BLaER1 (cell line): ENCODE data around the gene ARSG.
A peak's percentile ranks its signal among the peaks of the same experiment; 100 is the strongest.

Experiments
- H3K27ac ChIP-seq: shearing (Covaris generic); formaldehyde crosslinking; 2 replicates; pipeline ENCODE4 v1.8.1; 2022
- H3K27me3 ChIP-seq: shearing (Covaris generic); formaldehyde crosslinking; 2 replicates; pipeline ENCODE4 v1.8.1; 2022
- H3K36me3 ChIP-seq: shearing (Covaris generic); formaldehyde crosslinking; 2 replicates; pipeline ENCODE4 v1.8.1; 2022
- H3K4me1 ChIP-seq: shearing (Covaris generic); formaldehyde crosslinking; 2 replicates; pipeline ENCODE4 v1.8.1; 2022
- H3K4me2 ChIP-seq: shearing (Covaris generic); formaldehyde crosslinking; 2 replicates; pipeline ENCODE4 v1.8.1; 2022
- H3K4me3 ChIP-seq: shearing (Covaris generic); formaldehyde crosslinking; 2 replicates; pipeline ENCODE4 v1.8.1; 2022
- H3K9ac ChIP-seq: shearing (Covaris generic); formaldehyde crosslinking; 2 replicates; pipeline ENCODE4 v1.8.1; 2022
- H3K9me3 ChIP-seq: shearing (Covaris generic); formaldehyde crosslinking; 2 replicates; pipeline ENCODE4 v1.8.1; 2022
- H4K20me1 ChIP-seq: shearing (Covaris generic); formaldehyde crosslinking; 2 replicates; pipeline ENCODE4 v1.8.1; 2022
- Cebpa-rat ChIP-seq: shearing (Covaris generic); IDR thresholded peaks from 2 replicates; pipeline ENCODE4 v1.8.1; 2022

Gene ARSG

DNA sequence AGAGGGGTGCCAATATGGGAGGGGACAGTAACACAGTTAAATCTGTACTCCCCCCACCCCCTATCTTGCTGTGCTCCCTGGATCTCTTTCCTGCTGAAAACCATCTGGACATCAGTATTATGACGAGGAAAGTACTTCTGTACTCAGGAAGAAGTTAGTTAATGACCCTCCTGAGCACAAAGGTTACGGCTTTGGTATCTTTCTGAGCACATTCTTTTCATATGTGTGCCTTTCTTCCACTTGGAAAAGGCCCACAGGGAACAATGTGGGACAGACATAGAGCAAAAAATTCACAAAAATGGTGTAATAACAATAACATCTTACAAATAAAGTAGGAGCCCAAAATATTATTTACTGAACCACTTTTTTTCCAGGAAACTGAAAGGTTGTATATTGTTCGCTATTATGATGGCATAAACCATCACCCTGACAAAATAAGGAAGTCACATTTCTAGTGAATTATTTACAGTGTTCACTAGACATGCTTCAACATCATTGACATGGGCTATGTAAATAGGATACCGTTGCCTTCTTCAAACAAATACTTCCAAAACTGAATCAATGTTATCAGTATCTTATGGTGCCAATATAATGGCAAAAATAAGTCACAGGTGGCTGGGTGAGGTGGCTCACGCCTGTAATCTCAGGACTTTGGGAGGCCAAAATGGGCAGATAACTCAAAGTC, 160.5 kb downstream of the ARSG start:
- Histone ChIP-seq H3K27me3 (0 out of 2 replicates have a peak, but pooled peaks cover 5% of the 10 kb centered on the region), H3K9me3 (peaks cover 7% of the 10 kb centered on the region; the same call in 1 of the 2 replicates), H3K4me3 (no peak overlapping the region), H3K27ac (no peak overlapping the region), H3K36me3 (no peaks in the 10 kb centered on the region), H3K4me2 (no peak overlapping the region), H3K9ac (no peak overlapping the region), H3K4me1 (peaks cover 72% of the 10 kb centered on the region), H4K20me1 (no peaks in the 10 kb centered on the region)
- no peak for TF ChIP-seq Cebpa-rat

DNA sequence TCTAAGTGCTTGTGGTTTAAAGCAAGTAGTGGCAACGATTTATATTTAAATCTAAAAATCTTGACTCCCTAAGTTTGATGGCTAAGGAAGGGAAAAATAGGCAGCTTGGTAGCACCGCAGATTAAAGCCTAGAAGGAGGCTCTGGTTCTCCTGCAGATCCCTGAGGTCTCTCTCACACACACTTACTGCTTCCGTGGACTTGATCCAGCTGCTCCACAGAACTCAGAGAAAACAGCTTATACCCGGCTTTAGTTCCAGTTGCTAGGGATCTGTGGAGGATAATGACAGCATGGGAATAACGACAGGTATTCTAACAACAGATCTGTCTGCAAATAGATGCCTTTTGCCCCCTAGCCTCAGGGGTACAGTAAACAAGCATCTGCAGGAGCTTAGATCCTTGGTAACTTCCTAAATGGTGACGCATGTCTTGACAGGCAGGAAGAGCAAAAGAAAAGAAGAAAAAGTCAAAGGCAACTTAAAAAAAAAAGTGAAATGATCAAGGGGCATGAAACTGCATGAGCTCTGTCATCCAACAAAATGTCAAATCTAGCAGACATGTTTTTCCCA, 161.5 kb downstream of the ARSG start:
- H4K20me1 ChIP-seq, result no peaks in the 10 kb centered on the region
- no peak for TF ChIP-seq Cebpa-rat
- H3K27me3 ChIP-seq, result 0 out of 2 replicates have a peak, but pooled peaks cover 5% of the 10 kb centered on the region
- H3K4me2 ChIP-seq, result peak overlapping the region; percentile 40
- no peak overlapping the region for H3K4me3 ChIP-seq
- H3K36me3 ChIP-seq, result no peaks in the 10 kb centered on the region
- H3K27ac ChIP-seq, result 0 out of 2 replicates have a peak overlapping the region, but pooled peaks have one; percentile 26
- H3K4me1 ChIP-seq, result peaks cover 71% of the 10 kb centered on the region
- H3K9me3 ChIP-seq, result peaks cover 7% of the 10 kb centered on the region; the same call in 1 of the 2 replicates
- H3K9ac ChIP-seq, result 0 out of 2 replicates have a peak overlapping the region, but pooled peaks have one; percentile 16

- no peak overlapping the region for H3K4me2 ChIP-seq
- 0 out of 2 replicates have a peak, but pooled peaks cover 5% of the 10 kb centered on the region for H3K27me3 ChIP-seq
- no peaks in the 10 kb centered on the region for H3K36me3 ChIP-seq
- peaks cover 76% of the 10 kb centered on the region for H3K4me1 ChIP-seq
- no peak for TF ChIP-seq Cebpa-rat
- no peak overlapping the region for H3K9ac ChIP-seq
- H3K9me3 ChIP-seq, result peaks cover 6% of the 10 kb centered on the region; the same call in 1 of the 2 replicates
- H4K20me1 ChIP-seq, result no peaks in the 10 kb centered on the region
- no peak overlapping the region for H3K4me3 ChIP-seq
- H3K27ac ChIP-seq, result no peak overlapping the region
These were observed 162.8 kb downstream of the ARSG start for GRCh38 chr17:68453991-68454665.

- peak; percentile 57; the same call in 1 of the 2 replicates for TF ChIP-seq Cebpa-rat
- Histone ChIP-seq H3K4me1 (peaks cover 63% of the 10 kb centered on the region), H3K36me3 (no peaks in the 10 kb centered on the region), H3K27me3 (0 out of 2 replicates have a peak, but pooled peaks cover 5% of the 10 kb centered on the region), H3K4me2 (peak overlapping the region; percentile 90), H3K27ac (no peak overlapping the region), H3K4me3 (peak overlapping the region; percentile 71; the same call in 1 of the 2 replicates), H3K9ac (no peak overlapping the region), H3K9me3 (no peaks in the 10 kb centered on the region), H4K20me1 (no peaks in the 10 kb centered on the region)
These were observed 164.6 kb downstream of the ARSG start for GRCh38 chr17:68455901-68456338.

GRCh38 chr17:68456339-68457167, 165.3 kb downstream of the ARSG start:
- Histone ChIP-seq H3K9ac (peak overlapping the region; percentile 69), H3K27me3 (0 out of 2 replicates have a peak, but pooled peaks cover 5% of the 10 kb centered on the region), H3K4me2 (peak overlapping the region; percentile 90), H3K36me3 (no peaks in the 10 kb centered on the region), H3K9me3 (no peaks in the 10 kb centered on the region), H3K27ac (no peak overlapping the region), H4K20me1 (no peaks in the 10 kb centered on the region), H3K4me3 (peak overlapping the region; percentile 71), H3K4me1 (peaks cover 64% of the 10 kb centered on the region)
- TF ChIP-seq Cebpa-rat, result no peak

GRCh38 chr17:68457168-68457538, 165.9 kb downstream of the ARSG start, which contains the start of gene WIPI1:
Gene WIPI1 (minus strand): TSS chr17:68457496. CDS start chr17:68457421, 75 bp downstream.
- Histone ChIP-seq H3K4me2 (peak within 1 kb of the TSS; percentile 90), H4K20me1 (no peaks in the 10 kb centered on the region), H3K4me1 (peaks cover 65% of the 10 kb centered on the region), H3K27ac (no peak within 1 kb of the TSS), H3K4me3 (peak within 1 kb of the TSS; percentile 71), H3K27me3 (0 out of 2 replicates have a peak, but pooled peaks cover 5% of the 10 kb centered on the region), H3K9ac (peak within 1 kb of the TSS; percentile 69), H3K9me3 (no peaks in the 10 kb centered on the region), H3K36me3 (no peaks in the 10 kb centered on the region)
- TF ChIP-seq Cebpa-rat, result no peak

GRCh38 chr17:68457539-68458259, 166.4 kb downstream of the ARSG start:
- Histone ChIP-seq H3K4me2 (peak overlapping the region; percentile 86), H4K20me1 (no peaks in the 10 kb centered on the region), H3K9me3 (no peaks in the 10 kb centered on the region), H3K4me3 (peak overlapping the region; percentile 71), H3K27ac (no peak overlapping the region), H3K9ac (no peak overlapping the region), H3K36me3 (no peaks in the 10 kb centered on the region), H3K27me3 (0 out of 2 replicates have a peak, but pooled peaks cover 5% of the 10 kb centered on the region), H3K4me1 (peaks cover 65% of the 10 kb centered on the region)
- TF ChIP-seq Cebpa-rat, result no peak

DNA sequence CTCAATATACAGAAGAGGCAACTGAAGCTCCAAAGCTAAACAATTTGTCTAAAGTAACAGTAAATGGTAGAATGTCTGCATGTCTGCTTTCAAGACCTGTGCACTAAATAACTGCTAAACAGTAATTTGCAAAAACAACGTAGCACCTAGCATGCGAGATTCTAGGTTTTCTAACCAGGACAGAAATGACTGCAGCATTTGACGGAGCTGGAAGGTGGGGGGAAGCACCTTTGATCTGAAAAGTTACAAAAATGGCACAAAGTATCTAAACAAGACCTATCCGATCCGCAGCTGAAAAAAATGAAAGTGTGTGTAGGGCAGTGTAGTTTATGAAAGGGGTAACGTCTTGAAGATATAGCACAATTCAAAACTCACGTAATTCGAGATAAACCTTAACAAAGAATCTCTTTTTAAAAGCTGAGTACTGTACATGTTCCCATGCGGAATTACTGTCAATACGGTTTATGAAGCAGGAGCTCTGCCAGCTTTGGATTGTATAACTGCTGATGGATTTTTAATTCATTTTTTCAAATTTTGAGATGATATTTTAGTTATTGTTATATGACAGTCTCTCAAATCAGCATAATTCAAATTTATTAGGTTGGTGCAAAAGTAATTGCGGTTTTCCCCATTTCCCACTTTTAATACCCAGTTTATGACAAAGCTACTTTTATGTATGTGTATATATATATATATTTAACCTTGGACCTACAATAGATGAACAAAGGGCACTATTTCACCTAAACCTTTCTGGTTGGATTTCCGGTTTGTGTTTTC, 167.2 kb downstream of the ARSG start:
- H3K4me3 ChIP-seq, result peak overlapping the region; percentile 62
- H3K9ac ChIP-seq, result no peak overlapping the region
- no peak for TF ChIP-seq Cebpa-rat
- H3K4me1 ChIP-seq, result peaks cover 60% of the 10 kb centered on the region
- peak overlapping the region; percentile 86 for H3K4me2 ChIP-seq
- no peaks in the 10 kb centered on the region for H4K20me1 ChIP-seq
- H3K27me3 ChIP-seq, result 0 out of 2 replicates have a peak, but pooled peaks cover 5% of the 10 kb centered on the region
- H3K9me3 ChIP-seq, result no peaks in the 10 kb centered on the region
- no peak overlapping the region for H3K27ac ChIP-seq
- H3K36me3 ChIP-seq, result no peaks in the 10 kb centered on the region
